Stimulated activated naive CD8-positive, alpha-beta T cell treated with anti-CD3 and anti-CD28 coated beads, Interleukin-15, amount 100 ng/mL, for 72 hours (primary cell): Measurements from ENCODE around the gene FMNL2.
A peak's percentile ranks its signal among the peaks of the same experiment; 100 is the strongest.

Experiments
- ATAC-seq: fragments of 150-1000 bp; cut with Tn5 transposase; 2 replicates; pipeline ENCODE4 v1.10.0; 2021; ENCODE audit warnings: mild to moderate bottlenecking, moderate library complexity
- DNase-seq, 2 donors: peaks; one replicate each; pipeline ENCODE4 v3.0.0; 2021 to 2022
- H3K27ac Mint-ChIP-seq, 2 donors: one replicate each; pipeline ENCODE4 v1.8.0; 2022; ENCODE audit warnings: mild to moderate bottlenecking in 2 of 2, mixed read lengths in 2 of 2, moderate library complexity in 2 of 2
- H3K27me3 Mint-ChIP-seq: one replicate; pipeline ENCODE4 v1.8.0; 2022; ENCODE audit warnings: mixed read lengths
- H3K4me1 Mint-ChIP-seq: one replicate; pipeline ENCODE4 v1.8.0; 2022; ENCODE audit warnings: mild to moderate bottlenecking, mixed read lengths
- H3K4me3 Mint-ChIP-seq, 2 donors: one replicate each; pipeline ENCODE4 v1.8.0; 2022; ENCODE audit warnings: mild to moderate bottlenecking in 2 of 2, mixed read lengths in 2 of 2, moderate library complexity in 1 of 2
- H3K9me3 Mint-ChIP-seq, 2 donors: one replicate each; pipeline ENCODE4 v1.8.0; 2022; ENCODE audit warnings: mixed read lengths in 2 of 2

The FMNL2 gene

DNA sequence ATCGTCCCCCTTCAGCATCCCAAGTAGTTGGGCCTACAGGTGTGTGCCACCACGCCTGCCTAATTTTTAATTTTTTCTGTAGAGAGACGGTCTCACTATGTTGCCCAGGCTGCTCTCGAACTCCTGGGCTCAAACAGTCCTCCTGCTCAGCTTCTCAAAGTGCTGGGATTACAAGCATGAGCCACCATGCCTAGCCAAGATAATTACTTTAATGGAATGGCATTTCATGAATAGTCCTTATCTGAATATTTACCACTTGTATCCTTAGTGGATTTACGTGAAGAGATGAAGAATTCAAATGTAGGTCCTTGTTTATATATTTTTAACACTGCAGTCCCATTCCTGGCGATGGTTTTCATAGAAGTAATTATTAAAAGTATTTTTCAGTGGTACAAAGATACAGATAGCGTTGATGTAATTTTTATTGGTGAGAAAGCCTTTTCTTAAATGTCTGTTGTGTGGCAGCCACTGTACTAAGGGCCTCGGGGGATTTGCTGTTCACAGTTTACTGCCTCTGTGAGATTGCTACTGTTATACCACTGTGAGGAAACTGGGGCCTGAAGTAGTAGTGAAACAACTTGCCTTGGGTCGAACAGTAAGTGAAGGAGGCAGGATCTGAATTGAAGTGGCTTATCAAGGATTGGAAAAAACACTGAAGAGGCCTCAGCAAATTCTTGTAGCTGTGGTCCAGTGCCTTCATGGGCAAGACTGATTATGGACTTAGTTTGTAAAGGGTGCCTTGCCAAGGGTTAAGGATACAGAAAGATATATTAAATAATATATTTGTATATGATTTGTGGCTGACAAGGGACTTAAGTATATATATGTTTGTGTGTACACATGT is 231.1 kb downstream of the FMNL2 start:
- Mint-ChIP-seq H3K27ac (no peak overlapping the region), H3K4me1 (no peaks in the 10 kb centered on the region), H3K27me3 (peaks cover 8% of the 10 kb centered on the region), H3K4me3 (no peak overlapping the region), H3K9me3 (no peaks in the 10 kb centered on the region)
- no peak for ATAC-seq
- no peak for DNase-seq

DNA sequence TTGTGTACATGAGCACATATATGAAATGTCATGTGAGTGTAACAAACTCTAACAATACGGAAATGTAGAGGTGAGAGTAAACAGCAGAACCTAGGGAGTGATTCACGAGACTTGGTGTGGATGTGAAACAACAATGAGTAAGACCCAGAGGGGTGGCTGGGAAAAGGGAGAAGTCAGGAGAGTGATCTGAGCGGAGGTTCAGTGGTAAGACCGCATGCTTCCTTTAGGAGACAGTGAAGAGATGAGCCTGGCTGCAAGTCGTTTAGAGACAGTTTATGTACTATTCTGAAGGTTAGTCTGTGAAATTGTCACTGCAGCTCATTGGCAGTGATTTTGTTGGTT is 231.7 kb downstream of the FMNL2 start:
- no peak overlapping the region for H3K4me3 Mint-ChIP-seq
- ATAC-seq (no peak), DNase-seq (no peak)
- H3K27ac Mint-ChIP-seq, result no peak overlapping the region
- peaks cover 8% of the 10 kb centered on the region for H3K27me3 Mint-ChIP-seq
- H3K4me1 Mint-ChIP-seq, result no peaks in the 10 kb centered on the region
- no peaks in the 10 kb centered on the region for H3K9me3 Mint-ChIP-seq

DNA sequence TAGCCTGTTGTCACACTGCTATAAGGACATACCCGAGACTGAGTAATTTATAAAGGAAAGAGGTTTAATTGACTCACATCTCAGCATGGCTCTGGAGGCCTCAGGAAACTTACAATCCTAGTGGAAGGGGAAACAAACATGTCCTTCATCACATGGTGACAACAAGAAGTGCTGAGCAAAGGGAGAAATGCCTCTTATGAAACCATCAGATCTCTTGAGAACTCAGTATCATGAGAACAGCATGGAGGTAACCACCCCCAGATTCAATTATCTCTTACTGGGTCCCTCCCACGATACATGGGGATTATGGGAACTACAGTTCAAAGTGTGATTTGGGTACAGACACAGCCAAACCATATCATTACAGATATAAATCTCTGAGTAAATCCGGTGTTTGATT is 233.6 kb downstream of the FMNL2 start:
- DNase-seq (no peak), ATAC-seq (no peak)
- no peaks in the 10 kb centered on the region for H3K4me1 Mint-ChIP-seq
- peaks cover 8% of the 10 kb centered on the region for H3K27me3 Mint-ChIP-seq
- no peaks in the 10 kb centered on the region for H3K9me3 Mint-ChIP-seq
- H3K4me3 Mint-ChIP-seq, result no peak overlapping the region
- H3K27ac Mint-ChIP-seq, result no peak overlapping the region

DNA sequence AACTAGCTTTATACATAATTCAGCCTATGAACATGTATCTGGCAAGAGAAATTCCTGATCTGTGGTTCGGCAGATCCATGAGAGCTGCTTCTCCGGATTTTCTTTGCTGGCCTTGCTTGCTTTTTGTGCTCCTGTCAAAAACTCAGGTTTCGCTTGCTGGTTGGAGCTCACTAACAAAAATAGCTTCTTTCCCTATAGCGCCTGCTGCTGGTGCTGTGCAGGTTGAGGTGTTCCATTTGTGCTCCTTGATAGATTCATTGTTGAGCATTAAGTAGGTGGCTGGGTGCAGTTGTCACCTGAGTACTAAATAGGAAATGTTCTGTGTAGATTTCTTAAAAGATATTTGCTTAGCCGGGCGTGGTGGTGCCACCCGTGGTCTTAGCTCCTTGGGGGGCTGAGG is 234.2 kb downstream of the FMNL2 start:
- no peak overlapping the region for H3K27ac Mint-ChIP-seq
- no peaks in the 10 kb centered on the region for H3K9me3 Mint-ChIP-seq
- H3K4me3 Mint-ChIP-seq, result no peak overlapping the region
- H3K4me1 Mint-ChIP-seq, result no peaks in the 10 kb centered on the region
- ATAC-seq (no peak), DNase-seq (no peak)
- H3K27me3 Mint-ChIP-seq, result peaks cover 8% of the 10 kb centered on the region

DNA sequence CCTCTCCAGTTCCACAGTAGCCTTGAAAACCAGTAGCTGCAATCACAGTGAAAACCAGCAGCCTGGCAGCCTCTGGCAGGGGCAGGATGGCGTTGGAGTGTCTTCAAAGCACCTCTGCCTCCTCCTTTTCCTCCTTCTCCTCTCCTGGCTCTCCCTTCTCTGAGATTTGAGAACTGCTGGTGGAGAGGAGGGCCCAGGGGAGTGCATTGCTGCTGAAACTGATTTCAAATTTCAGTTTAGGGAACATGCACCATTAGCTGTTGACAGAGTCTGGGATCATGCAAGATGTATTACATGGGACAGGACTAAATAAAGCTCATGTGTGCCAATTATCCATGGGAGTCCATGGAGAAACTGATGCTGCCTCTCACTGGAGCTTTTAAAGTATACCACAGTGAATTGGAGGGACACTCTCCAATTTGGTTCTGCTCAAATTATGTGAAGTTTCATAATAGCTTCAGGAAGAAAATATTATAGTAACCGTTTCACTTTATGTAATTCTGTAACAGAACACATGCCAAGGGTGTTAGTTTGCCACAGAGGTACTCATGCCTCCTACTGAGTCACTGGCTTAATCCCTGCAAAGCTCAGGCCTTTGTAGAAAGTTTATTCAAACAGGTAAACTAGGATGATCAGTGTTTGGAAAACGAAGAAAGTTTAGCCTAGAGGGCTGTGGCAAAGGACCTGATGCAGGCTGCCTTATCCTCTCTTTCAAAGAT is 236.2 kb downstream of the FMNL2 start:
- Mint-ChIP-seq H3K4me3 (no peak overlapping the region), H3K27ac (no peak overlapping the region), H3K4me1 (no peaks in the 10 kb centered on the region), H3K27me3 (no peaks in the 10 kb centered on the region), H3K9me3 (no peaks in the 10 kb centered on the region)
- no peak for DNase-seq
- ATAC-seq, result no peak

DNA sequence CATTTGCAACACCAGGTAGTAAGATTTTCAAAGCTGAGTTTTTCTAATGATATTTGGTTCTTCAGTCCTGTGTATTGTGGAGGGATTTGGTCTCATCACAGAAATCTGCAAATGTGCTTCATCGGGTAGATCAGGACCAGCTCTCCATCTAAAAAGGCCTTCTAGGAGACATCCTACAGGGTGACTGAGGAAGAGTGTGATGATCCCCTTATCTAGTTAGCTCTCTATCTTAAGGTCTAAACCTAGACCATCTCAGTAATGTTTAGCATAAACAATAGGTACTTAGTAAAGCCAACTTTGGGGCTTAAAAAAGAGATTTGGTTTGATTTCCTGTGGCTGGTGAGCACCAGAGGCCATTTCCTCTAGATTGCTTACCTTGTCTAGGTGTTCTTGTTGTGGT is 237.1 kb downstream of the FMNL2 start:
- Mint-ChIP-seq H3K27ac (no peak overlapping the region), H3K4me3 (no peak overlapping the region), H3K4me1 (no peaks in the 10 kb centered on the region), H3K9me3 (no peaks in the 10 kb centered on the region), H3K27me3 (no peaks in the 10 kb centered on the region)
- DNase-seq (no peak), ATAC-seq (no peak)

DNA sequence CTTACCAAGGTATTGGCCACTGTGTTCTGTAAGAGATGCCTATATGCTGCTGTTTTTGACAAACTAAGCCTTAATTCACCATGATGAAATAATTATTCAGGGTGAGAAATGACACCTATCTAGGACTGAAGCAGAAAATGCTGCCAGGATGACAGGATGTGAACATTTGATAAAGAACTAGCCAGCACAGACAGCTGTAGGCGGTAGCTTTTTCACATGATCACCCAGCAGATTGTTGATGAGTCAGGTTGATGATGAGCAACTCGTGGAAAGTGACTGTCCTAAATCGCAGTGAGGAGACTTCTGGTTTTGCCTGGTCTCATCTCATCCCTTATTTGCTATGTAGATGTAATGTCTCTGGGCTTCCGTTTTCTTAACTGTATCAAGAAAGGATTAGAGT is 238.2 kb downstream of the FMNL2 start:
- peak; percentile 27 to 65 for DNase-seq
- H3K27ac Mint-ChIP-seq, result peak overlapping the region in 1 of 2 donors; percentile 83
- H3K4me3 Mint-ChIP-seq, result no peak overlapping the region
- no peaks in the 10 kb centered on the region for H3K4me1 Mint-ChIP-seq
- no peaks in the 10 kb centered on the region for H3K9me3 Mint-ChIP-seq
- no peaks in the 10 kb centered on the region for H3K27me3 Mint-ChIP-seq
- peak; percentile 97 for ATAC-seq

DNA sequence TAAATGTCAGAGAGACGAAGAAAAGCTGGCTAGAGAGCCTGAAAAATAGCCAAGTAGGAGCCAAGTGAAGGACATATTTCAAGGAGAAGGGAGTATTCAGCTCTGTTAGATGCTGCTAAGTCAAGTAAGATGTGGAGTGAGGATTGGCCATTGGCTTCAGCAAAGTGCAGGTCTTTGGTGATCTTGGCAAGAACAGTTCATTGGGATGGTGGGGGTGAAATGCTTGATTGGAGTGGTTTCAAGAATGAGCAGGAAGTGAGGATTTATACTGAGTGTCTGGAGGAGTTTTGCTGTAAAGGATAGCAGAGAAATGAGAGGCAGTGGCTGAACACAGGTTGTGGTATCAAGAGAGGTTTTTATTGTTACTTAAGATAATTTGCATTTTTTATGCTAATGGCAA is 242.6 kb downstream of the FMNL2 start:
- Mint-ChIP-seq H3K4me3 (no peak overlapping the region), H3K4me1 (no peaks in the 10 kb centered on the region), H3K9me3 (no peaks in the 10 kb centered on the region), H3K27ac (no peak overlapping the region), H3K27me3 (no peaks in the 10 kb centered on the region)
- DNase-seq (no peak), ATAC-seq (no peak)

DNA sequence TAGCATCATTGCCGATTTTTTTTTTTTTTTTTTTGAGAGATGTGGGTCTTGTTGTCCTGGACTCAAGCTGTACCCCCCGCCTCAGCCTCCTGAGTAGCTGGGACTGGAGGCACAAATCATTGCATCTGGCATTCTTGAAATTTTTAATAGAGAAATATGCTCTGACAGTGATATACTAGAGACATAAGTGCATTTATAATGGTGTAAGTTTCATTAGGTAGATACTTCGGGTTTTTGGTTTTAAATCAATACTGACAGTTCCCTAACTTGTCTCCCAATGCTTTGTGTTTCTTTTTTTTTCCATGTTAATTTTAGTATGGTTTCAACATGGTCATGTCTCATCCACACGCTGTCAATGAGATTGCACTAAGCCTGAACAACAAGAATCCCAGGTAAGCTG is 243.6 kb downstream of the FMNL2 start:
- Mint-ChIP-seq H3K4me3 (no peak overlapping the region), H3K27me3 (no peaks in the 10 kb centered on the region), H3K9me3 (no peaks in the 10 kb centered on the region), H3K4me1 (no peaks in the 10 kb centered on the region), H3K27ac (no peak overlapping the region)
- ATAC-seq (no peak), DNase-seq (no peak)

DNA sequence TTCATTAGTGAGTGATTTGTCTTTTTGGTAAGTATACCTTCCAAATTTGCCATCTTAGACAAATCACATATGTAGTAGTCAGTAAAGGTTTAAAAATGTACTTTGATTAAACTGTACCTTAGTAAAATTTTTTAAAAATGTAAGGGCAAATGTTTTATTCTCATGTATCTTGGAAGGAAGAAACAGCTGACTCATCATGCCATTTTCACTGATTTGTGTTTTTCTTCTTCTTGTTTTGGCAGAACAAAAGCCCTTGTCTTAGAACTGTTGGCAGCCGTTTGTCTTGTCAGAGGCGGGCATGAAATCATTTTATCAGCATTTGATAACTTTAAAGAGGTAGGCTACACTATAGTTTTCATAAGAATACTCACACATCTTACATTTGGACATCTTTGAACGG is 245.7 kb downstream of the FMNL2 start:
- no peaks in the 10 kb centered on the region for H3K27me3 Mint-ChIP-seq

DNA sequence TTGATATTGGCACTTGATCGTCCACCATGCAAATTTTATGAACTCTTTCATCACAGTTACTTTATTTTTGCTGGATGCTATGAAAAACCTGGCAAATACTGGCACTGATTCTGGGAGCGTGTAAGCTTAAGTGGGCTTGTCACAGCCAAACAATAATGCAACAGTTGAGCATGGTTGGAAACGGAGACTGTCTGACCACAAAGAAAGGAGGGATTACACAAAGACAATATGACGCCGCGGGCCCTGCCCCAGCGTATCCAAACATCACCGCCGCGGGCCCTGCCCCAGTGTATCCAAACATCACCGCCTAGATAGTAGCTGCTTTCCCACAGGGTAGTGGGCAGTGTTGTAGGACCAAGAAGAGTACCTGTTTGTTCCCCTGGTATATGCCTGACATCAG is 246.4 kb downstream of the FMNL2 start:
- no peaks in the 10 kb centered on the region for H3K27me3 Mint-ChIP-seq
- H3K9me3 Mint-ChIP-seq, result no peaks in the 10 kb centered on the region
- no peak for DNase-seq
- no peak for ATAC-seq
- H3K4me1 Mint-ChIP-seq, result no peaks in the 10 kb centered on the region
- H3K27ac Mint-ChIP-seq, result no peak overlapping the region
- no peak overlapping the region for H3K4me3 Mint-ChIP-seq

More for the DNA sequence above, 245.7 kb downstream of the FMNL2 start:
- DNase-seq (no peak), ATAC-seq (no peak)
- H3K9me3 Mint-ChIP-seq, result no peaks in the 10 kb centered on the region
- no peak overlapping the region for H3K4me3 Mint-ChIP-seq
- no peaks in the 10 kb centered on the region for H3K4me1 Mint-ChIP-seq
- H3K27ac Mint-ChIP-seq, result no peak overlapping the region

DNA sequence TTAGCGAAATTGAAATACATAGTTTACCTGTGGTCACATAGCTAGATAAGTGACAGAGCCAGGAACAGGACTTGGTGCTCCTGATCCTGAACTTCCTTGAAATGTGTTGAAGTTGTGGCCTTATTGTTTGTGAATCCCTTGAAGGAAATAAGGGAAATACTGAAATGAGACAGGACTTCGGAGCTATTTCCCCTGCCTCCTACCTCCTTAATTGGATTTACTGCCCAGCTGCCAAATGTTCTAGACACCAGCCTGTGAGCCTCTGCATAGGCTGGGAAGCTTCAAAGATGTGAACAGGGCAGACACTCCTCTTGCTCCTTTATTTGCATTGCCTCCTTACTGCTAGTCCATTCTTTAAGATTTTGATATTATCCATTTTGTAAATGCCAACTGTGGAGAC is 247.1 kb downstream of the FMNL2 start:
- no peak for ATAC-seq
- DNase-seq, result no peak
- H3K27ac Mint-ChIP-seq, result no peak overlapping the region
- H3K4me3 Mint-ChIP-seq, result no peak overlapping the region
- H3K4me1 Mint-ChIP-seq, result no peaks in the 10 kb centered on the region
- no peaks in the 10 kb centered on the region for H3K9me3 Mint-ChIP-seq
- no peaks in the 10 kb centered on the region for H3K27me3 Mint-ChIP-seq

DNA sequence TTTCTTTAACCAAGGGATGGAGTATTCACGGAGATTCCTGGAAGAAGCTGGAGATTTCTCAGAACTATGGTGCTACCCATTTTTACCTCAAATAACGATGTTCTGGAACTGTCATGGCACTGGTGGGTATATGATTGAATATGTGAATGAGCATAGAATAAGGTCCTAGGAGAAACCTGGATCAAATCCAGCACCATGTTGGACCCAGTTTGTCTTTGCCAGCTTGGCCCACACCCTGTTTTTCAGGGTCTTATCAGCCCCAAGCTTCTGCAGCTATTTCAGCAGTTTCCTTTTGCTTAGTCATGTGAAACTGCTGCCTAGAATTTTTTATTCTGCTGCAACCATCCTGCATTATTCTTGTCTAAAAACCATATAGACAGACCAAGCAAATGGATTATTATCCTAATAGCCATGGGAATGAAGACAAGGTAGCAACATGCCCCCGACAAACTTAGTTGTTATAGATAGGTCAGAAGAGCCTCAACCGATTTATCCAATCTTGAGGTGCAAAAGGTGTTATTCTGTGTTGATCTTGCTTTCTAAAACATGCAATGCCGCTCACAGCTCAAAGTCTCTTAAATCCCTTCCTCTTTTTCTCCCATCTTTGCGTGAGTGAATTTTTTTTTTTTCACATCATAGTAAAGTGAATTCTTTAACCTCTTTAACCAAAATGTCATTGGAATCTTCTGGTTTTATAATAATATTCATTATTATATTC is 248.7 kb downstream of the FMNL2 start:
- Mint-ChIP-seq H3K4me3 (no peak overlapping the region), H3K9me3 (no peaks in the 10 kb centered on the region), H3K27me3 (no peaks in the 10 kb centered on the region), H3K4me1 (no peaks in the 10 kb centered on the region), H3K27ac (no peak overlapping the region)
- ATAC-seq, result no peak
- no peak for DNase-seq

DNA sequence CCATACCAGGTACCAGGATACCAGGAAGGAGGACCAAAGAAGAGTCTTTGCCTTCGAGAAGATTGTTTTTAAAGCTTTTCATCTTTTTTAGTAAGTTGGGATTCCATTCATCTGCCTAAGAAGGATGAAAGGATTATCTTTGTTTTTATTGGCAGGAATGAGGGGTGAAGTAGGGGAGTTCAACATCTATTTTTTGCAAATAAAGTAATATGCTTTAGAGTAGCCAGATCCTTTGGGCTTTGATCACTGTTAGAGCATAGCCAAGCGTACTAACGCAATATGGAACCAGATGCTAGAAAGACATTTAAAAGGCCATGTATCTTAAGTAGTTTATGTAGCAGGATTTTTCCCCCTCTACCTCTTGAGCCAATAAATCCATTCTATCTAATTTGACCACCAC is 249.3 kb downstream of the FMNL2 start:
- Mint-ChIP-seq H3K27ac (no peak overlapping the region), H3K27me3 (no peaks in the 10 kb centered on the region), H3K4me3 (no peak overlapping the region), H3K9me3 (no peaks in the 10 kb centered on the region), H3K4me1 (no peaks in the 10 kb centered on the region)
- DNase-seq (no peak), ATAC-seq (no peak)

DNA sequence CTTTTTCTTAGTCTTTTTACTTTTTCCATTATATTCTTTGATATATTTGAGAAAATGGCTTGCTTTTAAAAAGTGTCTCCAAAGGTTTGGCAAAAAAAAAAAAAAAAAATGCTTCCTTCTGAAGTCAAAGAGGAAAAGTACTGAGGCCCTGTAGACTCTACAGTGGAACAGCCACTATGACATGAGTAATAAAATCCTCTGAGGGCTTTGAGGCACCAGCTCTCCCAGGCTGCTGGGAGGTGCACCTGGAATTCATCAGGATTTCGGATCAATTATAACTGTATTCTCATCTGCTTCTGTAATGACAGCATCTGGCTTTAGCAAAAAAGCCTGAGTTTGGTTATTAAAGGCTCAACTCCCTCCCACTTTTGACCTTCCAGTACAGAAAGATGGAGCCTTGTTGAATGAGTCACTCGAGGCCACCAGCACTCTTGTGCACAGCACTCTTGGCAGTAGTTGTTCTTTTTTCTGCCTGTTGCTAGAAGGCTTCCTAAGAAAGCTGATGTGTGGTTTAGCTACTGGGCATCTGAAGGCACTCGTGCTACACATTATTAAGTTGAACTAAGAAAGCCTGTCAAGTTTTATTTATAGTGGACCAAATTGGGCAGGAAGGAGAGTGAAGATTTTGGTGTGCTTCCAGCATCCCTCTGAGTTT is 251.0 kb downstream of the FMNL2 start:
- DNase-seq (no peak), ATAC-seq (no peak)
- H3K27me3 Mint-ChIP-seq, result no peaks in the 10 kb centered on the region
- peak overlapping the region in 1 of 2 donors; percentile 63 for H3K27ac Mint-ChIP-seq
- H3K4me1 Mint-ChIP-seq, result no peaks in the 10 kb centered on the region
- no peaks in the 10 kb centered on the region for H3K9me3 Mint-ChIP-seq
- no peak overlapping the region for H3K4me3 Mint-ChIP-seq
